Measurements from ENCODE around the gene DNAH11. TPM values are rescaled to one million over a fixed set of nuclear protein-coding genes. Genes with fewer than 3 reads are reported as not detected.
"Not testable (repeated sequence)": the region's sequence is repeated elsewhere in the genome, so short reads cannot be mapped to it uniquely, and the experiment has no call there.

The DNAH11 gene
- total RNA-seq, 2 donors from 2014 or later, result 0.70 TPM; not detected in 1

- no peak overlapping the region for H3K4me3 Mint-ChIP-seq
- no peak overlapping the region for H3K27ac Mint-ChIP-seq
- H3K4me1 Mint-ChIP-seq (ENCODE audit: low read depth), result no peaks in the 10 kb centered on the region
- ATAC-seq (replicated peaks in 1 of 2) (no peak), DNase-seq (no peak)
- H3K9me3 Mint-ChIP-seq, result no peaks in the 10 kb centered on the region
- H3K36me3 Mint-ChIP-seq (ENCODE audit: insufficient read depth in 2 of 2), result no peaks in the 10 kb centered on the region
- H3K27me3 Mint-ChIP-seq (ENCODE audit: low read depth), result peaks cover 7% of the 10 kb centered on the region
Observed at GRCh38 chr7:21719846-21720245, 177.0 kb downstream of the DNAH11 start.

DNA sequence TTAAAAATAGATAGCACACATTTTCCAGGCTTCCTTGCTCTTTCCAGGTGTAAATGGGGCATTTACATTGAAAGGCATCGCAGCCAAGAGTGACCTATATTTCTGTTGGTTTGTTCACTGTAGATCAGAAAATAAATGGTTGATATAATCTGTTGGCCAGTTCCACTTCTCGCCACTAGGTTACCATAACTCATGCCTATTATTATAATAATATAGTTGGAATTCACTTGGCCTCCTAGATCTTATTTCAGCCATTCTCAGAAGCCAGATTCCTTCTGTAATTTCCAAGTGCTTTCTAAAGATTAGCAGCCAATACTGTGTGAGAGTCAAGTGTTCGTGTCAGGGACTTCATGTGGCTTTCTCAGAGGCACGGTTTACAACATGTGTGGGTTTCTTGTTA is 179.5 kb downstream of the DNAH11 start:
- no peak for ATAC-seq (replicated peaks in 1 of 2)
- DNase-seq, result no peak
- no peaks in the 10 kb centered on the region for H3K4me1 Mint-ChIP-seq (ENCODE audit: low read depth)
- no peaks in the 10 kb centered on the region for H3K36me3 Mint-ChIP-seq (ENCODE audit: insufficient read depth in 2 of 2)
- no peak overlapping the region for H3K4me3 Mint-ChIP-seq
- no peaks in the 10 kb centered on the region for H3K9me3 Mint-ChIP-seq
- H3K27me3 Mint-ChIP-seq (ENCODE audit: low read depth), result peaks cover 7% of the 10 kb centered on the region
- H3K27ac Mint-ChIP-seq, result no peak overlapping the region

DNA sequence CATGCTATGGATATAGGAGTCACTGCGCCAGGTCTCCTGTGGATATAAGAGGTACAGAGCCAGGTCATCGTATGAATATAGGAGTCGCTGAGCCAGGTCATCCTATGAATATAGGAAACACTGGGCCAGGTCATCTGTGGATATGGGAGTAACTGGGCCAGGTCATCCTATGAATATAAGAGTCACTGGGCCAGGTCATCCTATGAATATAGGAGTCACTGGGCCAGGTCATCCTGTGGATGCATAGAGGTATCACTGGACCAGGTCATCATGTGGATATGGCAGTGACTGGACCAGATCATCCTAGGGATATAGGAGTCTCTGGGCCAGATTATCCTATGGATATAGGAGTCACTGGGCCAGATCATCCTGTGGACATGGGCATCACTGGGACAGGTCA is 181.7 kb downstream of the DNAH11 start:
- H3K27me3 Mint-ChIP-seq (ENCODE audit: low read depth), result peaks cover 7% of the 10 kb centered on the region
- H3K27ac Mint-ChIP-seq, result no peak overlapping the region
- H3K36me3 Mint-ChIP-seq (ENCODE audit: insufficient read depth in 2 of 2), result no peaks in the 10 kb centered on the region
- H3K9me3 Mint-ChIP-seq, result no peaks in the 10 kb centered on the region
- H3K4me1 Mint-ChIP-seq (ENCODE audit: low read depth), result no peaks in the 10 kb centered on the region
- no peak for DNase-seq
- ATAC-seq (replicated peaks in 1 of 2), result peak in 1 of 2 donors; percentile 33
- no peak overlapping the region for H3K4me3 Mint-ChIP-seq

DNA sequence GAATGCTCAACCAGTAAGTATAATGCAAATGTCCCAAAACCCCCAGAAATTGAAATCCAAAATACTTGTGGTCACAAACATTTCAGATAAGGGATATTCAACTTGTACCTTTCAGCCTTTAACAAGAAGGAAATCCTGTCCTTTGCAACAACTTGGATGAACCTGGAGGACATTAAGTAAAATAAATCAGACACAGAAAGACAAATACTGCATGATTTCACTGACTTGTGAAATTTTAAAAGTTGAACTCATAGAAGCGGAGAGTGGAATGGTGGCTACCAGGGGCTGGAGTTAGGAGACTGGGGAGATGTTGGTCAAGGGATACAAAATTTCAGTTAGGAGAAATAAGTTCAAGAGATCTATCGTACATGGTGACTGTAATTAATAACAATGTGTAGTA is 187.6 kb downstream of the DNAH11 start:
- ATAC-seq (replicated peaks in 1 of 2) (no peak), DNase-seq (no peak)
- Mint-ChIP-seq H3K4me3 (no peak overlapping the region), H3K27me3 (ENCODE audit: low read depth) (no peaks in the 10 kb centered on the region), H3K27ac (no peak overlapping the region), H3K4me1 (ENCODE audit: low read depth) (no peaks in the 10 kb centered on the region), H3K9me3 (no peaks in the 10 kb centered on the region), H3K36me3 (ENCODE audit: insufficient read depth in 2 of 2) (no peaks in the 10 kb centered on the region)

DNA sequence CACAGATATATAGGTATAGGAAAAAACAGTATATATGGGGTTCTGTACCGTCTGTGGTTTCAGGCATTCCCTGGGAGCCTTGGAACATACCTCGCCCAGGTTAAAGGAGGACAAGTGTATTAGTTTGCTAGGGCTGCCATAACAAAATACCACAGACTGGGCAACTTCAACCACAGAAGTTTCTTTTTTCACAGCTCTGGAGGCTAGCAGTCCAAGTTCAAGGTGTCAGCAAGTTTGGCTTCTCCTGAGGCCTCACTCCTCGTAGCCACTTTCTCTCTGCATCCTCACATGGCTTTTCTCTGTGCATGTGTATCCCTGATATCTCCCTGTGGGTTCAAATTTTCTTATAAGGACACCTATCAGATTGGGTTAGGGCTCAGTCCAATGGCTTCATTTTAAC is 189.1 kb downstream of the DNAH11 start:
- Mint-ChIP-seq H3K27me3 (ENCODE audit: low read depth) (no peaks in the 10 kb centered on the region), H3K9me3 (no peaks in the 10 kb centered on the region), H3K27ac (no peak overlapping the region), H3K4me1 (ENCODE audit: low read depth) (no peaks in the 10 kb centered on the region), H3K4me3 (no peak overlapping the region), H3K36me3 (ENCODE audit: insufficient read depth in 2 of 2) (no peaks in the 10 kb centered on the region)
- no peak for DNase-seq
- no peak for ATAC-seq (replicated peaks in 1 of 2)

DNA sequence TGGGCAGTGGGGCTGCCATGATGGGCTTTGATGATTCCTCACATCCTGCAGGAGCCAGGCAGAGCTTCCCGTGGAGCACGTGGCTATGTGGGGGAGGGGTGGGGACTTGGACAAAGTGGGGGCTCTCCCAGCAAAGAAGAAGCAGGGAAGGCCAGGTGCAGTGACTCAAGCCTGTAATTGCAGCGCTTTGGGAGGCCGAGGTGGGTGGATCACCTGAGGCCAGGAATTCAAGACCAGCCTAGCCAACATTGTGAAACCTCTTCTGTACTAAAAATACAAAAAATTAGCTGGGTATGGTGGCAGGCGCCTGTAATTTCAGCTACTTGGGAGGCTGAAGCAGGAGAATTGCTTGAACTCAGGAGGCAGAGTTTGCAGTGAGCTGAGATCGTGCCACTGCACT is 190.1 kb downstream of the DNAH11 start:
- H3K4me1 Mint-ChIP-seq (ENCODE audit: low read depth); H3K4me3 Mint-ChIP-seq; H3K27me3 Mint-ChIP-seq (ENCODE audit: low read depth); H3K9me3 Mint-ChIP-seq; DNase-seq; H3K27ac Mint-ChIP-seq; H3K36me3 Mint-ChIP-seq (ENCODE audit: insufficient read depth in 2 of 2); ATAC-seq (replicated peaks in 1 of 2): not testable (repeated sequence)

DNA sequence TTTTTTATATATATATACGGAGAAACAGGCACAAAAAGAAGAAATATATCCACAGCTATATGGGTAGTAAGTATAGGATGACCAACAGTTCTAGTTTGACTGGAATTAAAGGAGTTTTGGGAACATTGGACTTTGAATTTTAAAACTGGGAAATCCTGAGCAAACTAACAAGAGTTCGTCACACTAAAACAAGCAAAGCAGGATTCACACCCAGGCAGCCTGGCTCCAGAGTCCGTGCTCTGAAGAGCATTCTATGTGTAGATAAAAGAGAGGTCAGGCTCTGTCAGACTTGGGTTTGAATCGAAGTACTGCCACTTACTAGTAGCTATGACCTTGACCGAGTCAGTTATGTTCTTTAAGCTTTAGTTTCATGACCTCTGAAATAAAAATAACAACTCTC is 191.0 kb downstream of the DNAH11 start:
- Mint-ChIP-seq H3K27ac (no peak overlapping the region), H3K4me1 (ENCODE audit: low read depth) (no peaks in the 10 kb centered on the region), H3K9me3 (no peaks in the 10 kb centered on the region), H3K27me3 (ENCODE audit: low read depth) (no peaks in the 10 kb centered on the region), H3K4me3 (no peak overlapping the region), H3K36me3 (ENCODE audit: insufficient read depth in 2 of 2) (no peaks in the 10 kb centered on the region)
- DNase-seq (no peak), ATAC-seq (replicated peaks in 1 of 2) (no peak)

DNA sequence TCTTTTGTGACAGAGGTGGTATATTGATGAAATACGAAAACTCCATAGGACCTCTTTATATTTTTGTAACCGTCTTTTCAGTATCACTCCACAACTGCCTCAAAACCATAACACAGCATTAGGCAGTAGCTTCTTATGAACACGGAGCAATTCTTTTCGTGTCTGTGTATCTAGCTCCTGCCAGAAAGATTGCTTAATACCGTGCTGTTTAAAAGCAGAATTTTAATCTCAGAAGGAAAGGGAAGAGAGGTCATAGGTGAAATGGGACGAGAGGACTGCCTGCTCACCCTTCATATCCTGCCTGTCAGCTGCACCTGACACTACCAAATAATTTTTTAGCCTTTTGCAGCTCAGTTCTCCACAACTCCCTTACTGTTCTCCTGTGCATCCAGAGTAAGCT is 200.7 kb downstream of the DNAH11 start:
- H3K36me3 Mint-ChIP-seq (ENCODE audit: insufficient read depth in 2 of 2), result no peaks in the 10 kb centered on the region
- H3K4me1 Mint-ChIP-seq (ENCODE audit: low read depth), result no peaks in the 10 kb centered on the region
- no peak for DNase-seq
- no peak overlapping the region for H3K4me3 Mint-ChIP-seq
- no peaks in the 10 kb centered on the region for H3K27me3 Mint-ChIP-seq (ENCODE audit: low read depth)
- H3K27ac Mint-ChIP-seq, result no peak overlapping the region
- ATAC-seq (replicated peaks in 1 of 2), result no peak
- no peaks in the 10 kb centered on the region for H3K9me3 Mint-ChIP-seq

- Mint-ChIP-seq H3K27ac (no peak overlapping the region), H3K36me3 (ENCODE audit: insufficient read depth in 2 of 2) (no peaks in the 10 kb centered on the region), H3K9me3 (no peaks in the 10 kb centered on the region), H3K27me3 (ENCODE audit: low read depth) (no peaks in the 10 kb centered on the region), H3K4me3 (no peak overlapping the region), H3K4me1 (ENCODE audit: low read depth) (no peaks in the 10 kb centered on the region)
- no peak for ATAC-seq (replicated peaks in 1 of 2)
- no peak for DNase-seq
Observed at GRCh38 chr7:21746949-21747348, 204.1 kb downstream of the DNAH11 start.

GRCh38 chr7:21747806-21748205 is 205.0 kb downstream of the DNAH11 start:
- H3K27ac Mint-ChIP-seq, result no peak overlapping the region
- H3K27me3 Mint-ChIP-seq (ENCODE audit: low read depth), result no peaks in the 10 kb centered on the region
- ATAC-seq (replicated peaks in 1 of 2), result no peak
- H3K9me3 Mint-ChIP-seq, result no peaks in the 10 kb centered on the region
- no peak overlapping the region for H3K4me3 Mint-ChIP-seq
- no peaks in the 10 kb centered on the region for H3K4me1 Mint-ChIP-seq (ENCODE audit: low read depth)
- H3K36me3 Mint-ChIP-seq (ENCODE audit: insufficient read depth in 2 of 2), result no peaks in the 10 kb centered on the region
- DNase-seq, result no peak

DNA sequence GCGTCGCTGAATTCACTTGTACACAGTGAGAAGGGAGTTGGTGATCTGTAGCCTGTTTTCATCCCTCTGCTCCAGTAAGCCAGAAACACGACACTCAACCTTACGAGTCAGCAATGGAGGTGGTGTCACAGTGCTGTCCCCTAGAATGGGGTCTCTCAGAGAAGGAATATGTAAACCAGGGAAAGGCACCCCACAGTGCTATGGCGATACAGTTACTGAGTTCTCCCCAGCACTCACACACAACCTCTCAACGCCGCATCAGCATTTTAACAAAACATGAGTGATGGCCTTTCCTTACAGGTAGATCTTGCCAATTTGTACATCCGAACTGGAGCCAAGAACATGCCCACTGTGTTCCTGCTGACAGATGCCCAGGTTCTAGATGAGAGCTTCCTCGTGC is 206.5 kb downstream of the DNAH11 start:
- no peaks in the 10 kb centered on the region for H3K36me3 Mint-ChIP-seq (ENCODE audit: insufficient read depth in 2 of 2)
- H3K9me3 Mint-ChIP-seq, result no peaks in the 10 kb centered on the region
- DNase-seq (no peak), ATAC-seq (replicated peaks in 1 of 2) (no peak)
- H3K4me3 Mint-ChIP-seq, result no peak overlapping the region
- H3K27me3 Mint-ChIP-seq (ENCODE audit: low read depth), result no peaks in the 10 kb centered on the region
- no peaks in the 10 kb centered on the region for H3K4me1 Mint-ChIP-seq (ENCODE audit: low read depth)
- no peak overlapping the region for H3K27ac Mint-ChIP-seq

- no peaks in the 10 kb centered on the region for H3K9me3 Mint-ChIP-seq
- no peak overlapping the region for H3K4me3 Mint-ChIP-seq
- DNase-seq (no peak), ATAC-seq (replicated peaks in 1 of 2) (no peak)
- H3K27me3 Mint-ChIP-seq (ENCODE audit: low read depth), result peaks cover 9% of the 10 kb centered on the region
- no peaks in the 10 kb centered on the region for H3K36me3 Mint-ChIP-seq (ENCODE audit: insufficient read depth in 2 of 2)
- no peak overlapping the region for H3K27ac Mint-ChIP-seq
- H3K4me1 Mint-ChIP-seq (ENCODE audit: low read depth), result no peaks in the 10 kb centered on the region
Observed at GRCh38 chr7:21753071-21753470, 210.2 kb downstream of the DNAH11 start.

DNA sequence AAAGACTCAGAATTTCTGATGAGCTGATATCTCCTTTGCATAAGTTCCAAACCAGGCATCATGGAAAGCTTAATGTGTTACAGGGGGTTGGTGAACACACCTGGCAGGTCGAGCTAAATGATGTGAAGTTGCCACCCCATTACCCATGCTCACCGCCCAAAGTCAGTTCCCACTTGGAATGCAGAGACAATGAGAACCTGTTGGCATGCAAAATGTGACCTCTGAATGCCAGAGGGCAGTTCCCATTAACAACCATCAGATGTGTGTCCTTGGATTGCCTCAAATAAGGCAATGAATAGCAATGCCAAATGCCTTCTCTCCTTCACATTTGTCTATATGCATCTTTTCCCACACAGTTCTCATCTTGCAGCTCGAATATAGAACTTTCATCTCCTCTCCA is 212.1 kb downstream of the DNAH11 start:
- peaks cover 18% of the 10 kb centered on the region for H3K27me3 Mint-ChIP-seq (ENCODE audit: low read depth)
- no peak overlapping the region for H3K4me3 Mint-ChIP-seq
- no peaks in the 10 kb centered on the region for H3K36me3 Mint-ChIP-seq (ENCODE audit: insufficient read depth in 2 of 2)

GRCh38 chr7:21757537-21758282 is 214.9 kb downstream of the DNAH11 start:
- ATAC-seq (replicated peaks in 1 of 2), result no peak
- Mint-ChIP-seq H3K4me1 (ENCODE audit: low read depth) (no peaks in the 10 kb centered on the region), H3K27ac (no peak overlapping the region), H3K4me3 (no peak overlapping the region), H3K36me3 (ENCODE audit: insufficient read depth in 2 of 2) (no peaks in the 10 kb centered on the region), H3K9me3 (no peaks in the 10 kb centered on the region), H3K27me3 (ENCODE audit: low read depth) (peaks cover 18% of the 10 kb centered on the region)
- no peak for DNase-seq

More for the DNA sequence above, 212.1 kb downstream of the DNAH11 start:
- Mint-ChIP-seq H3K27ac (no peak overlapping the region), H3K9me3 (no peaks in the 10 kb centered on the region), H3K4me1 (ENCODE audit: low read depth) (no peaks in the 10 kb centered on the region)
- DNase-seq (no peak), ATAC-seq (replicated peaks in 1 of 2) (no peak)
